DND-41 (cell line): Measurements from ENCODE around the gene GRID2.

Experiments used
- CTCF ChIP-seq: IDR thresholded peaks from 2 replicates; pipeline ENCODE4 v1.5.1; 2012; ENCODE audit warnings: borderline replicate concordance, low read length, moderate library complexity, mild to moderate bottlenecking; ENCODE audit not compliant: poor library complexity, severe bottlenecking; ENCODE audit errors: extremely low read depth
- EZH2 ChIP-seq: IDR thresholded peaks from 3 replicates; pipeline ENCODE4 v1.6.1; 2012; ENCODE audit warnings: borderline replicate concordance, low read depth, mild to moderate bottlenecking, moderate library complexity, low read length, inconsistent platforms; ENCODE audit not compliant: severe bottlenecking

GRCh38 chr4:93502991-93503390 lies 1199.2 kb downstream of the GRID2 start:
- TF ChIP-seq EZH2: no peak
- TF ChIP-seq CTCF: no peak
